Measurements from ENCODE around the gene MDN1.

DNA sequence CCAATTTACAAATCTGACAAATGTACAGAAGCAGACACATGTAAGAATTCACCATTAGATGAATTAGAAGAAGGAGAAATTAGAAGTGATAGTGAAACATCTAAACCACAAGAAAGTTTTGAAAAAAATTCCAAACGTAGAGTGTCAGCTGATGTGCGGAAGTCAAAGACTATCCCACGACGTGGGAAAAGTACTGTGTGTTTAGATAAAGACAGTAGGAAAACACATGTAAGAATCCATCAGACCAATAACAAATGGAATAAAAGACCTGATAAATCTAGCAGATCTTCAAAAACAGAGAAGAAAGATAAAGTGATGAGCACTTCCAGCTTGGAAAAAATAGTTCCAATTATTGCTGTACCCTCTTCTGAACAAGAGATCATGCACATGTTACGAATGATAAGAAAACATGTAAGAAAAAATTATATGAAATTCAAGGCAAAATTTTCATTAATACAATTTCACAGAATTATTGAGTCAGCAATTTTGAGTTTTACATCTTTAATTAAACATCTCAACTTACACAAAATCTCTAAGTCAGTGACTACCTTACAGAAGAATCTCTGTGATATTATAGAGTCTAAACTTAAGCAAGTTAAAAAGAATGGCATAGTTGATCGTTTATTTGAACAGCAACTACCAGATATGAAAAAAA, 46.6 kb upstream of the MDN1 start:
- TF ChIP-seq, protein P1, sequence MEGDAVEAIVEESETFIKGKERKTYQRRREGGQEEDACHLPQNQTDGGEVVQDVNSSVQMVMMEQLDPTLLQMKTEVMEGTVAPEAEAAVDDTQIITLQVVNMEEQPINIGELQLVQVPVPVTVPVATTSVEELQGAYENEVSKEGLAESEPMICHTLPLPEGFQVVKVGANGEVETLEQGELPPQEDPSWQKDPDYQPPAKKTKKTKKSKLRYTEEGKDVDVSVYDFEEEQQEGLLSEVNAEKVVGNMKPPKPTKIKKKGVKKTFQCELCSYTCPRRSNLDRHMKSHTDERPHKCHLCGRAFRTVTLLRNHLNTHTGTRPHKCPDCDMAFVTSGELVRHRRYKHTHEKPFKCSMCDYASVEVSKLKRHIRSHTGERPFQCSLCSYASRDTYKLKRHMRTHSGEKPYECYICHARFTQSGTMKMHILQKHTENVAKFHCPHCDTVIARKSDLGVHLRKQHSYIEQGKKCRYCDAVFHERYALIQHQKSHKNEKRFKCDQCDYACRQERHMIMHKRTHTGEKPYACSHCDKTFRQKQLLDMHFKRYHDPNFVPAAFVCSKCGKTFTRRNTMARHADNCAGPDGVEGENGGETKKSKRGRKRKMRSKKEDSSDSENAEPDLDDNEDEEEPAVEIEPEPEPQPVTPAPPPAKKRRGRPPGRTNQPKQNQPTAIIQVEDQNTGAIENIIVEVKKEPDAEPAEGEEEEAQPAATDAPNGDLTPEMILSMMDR (IDR thresholded peaks at IDR 0.05 in 2 of 3, conservative IDR thresholded peaks at IDR 0.05 in 1 of 3; ENCODE audit: borderline replicate concordance in 1 of 3, insufficient read depth in 1 of 3, low read depth in 2 of 3, low read length in 2 of 3) = no peak
- TF ChIP-seq EZH2 (IDR thresholded peaks at IDR 0.05) (no peak), JUND (IDR thresholded peaks at IDR 0.05) (no peak)
